Panc1 (cell line): ENCODE results near the gene TRIM41. TPM values are rescaled to one million over a fixed set of nuclear protein-coding genes. Genes with fewer than 3 reads are reported as not detected.

ENCODE experiments used
- ATAC-seq: fragments of 200-7000 bp; cut with Tn5 transposase; 2 replicates; pipeline ENCODE4 v1.9.1; 2020; ENCODE audit warnings: mild to moderate bottlenecking, moderate library complexity
- BruUV-seq: library from RNA; stranded (reverse); fragments of 400-500 nt; replicated peaks from 2 replicates; lab custom pipeline; 2021; lab: Mats Ljungman, UMichigan
- CTCF ChIA-PET: fragments of 300-600 bp; sonication (Branson Sonifier 250); formaldehyde crosslinking; loops from one replicate; lab custom pipeline; 2022; ENCODE audit warnings: antibody characterized with exemption; lab: Charles Lee
- POLR2A ChIA-PET: fragments of 300-600 bp; sonication (Branson Sonifier 250); formaldehyde crosslinking; loops from one replicate; lab custom pipeline; 2022; ENCODE audit warnings: antibody characterized with exemption; lab: Charles Lee
- DNase-seq: peaks from one replicate; pipeline ENCODE4 v3.0.0-alpha.2; 2010; ENCODE audit warnings: low read depth, low spot score
- H3K27ac ChIP-seq: 2 replicates; pipeline ENCODE4 v1.5.1; 2011; ENCODE audit warnings: mild to moderate bottlenecking, low read length, inconsistent platforms
- H3K27me3 ChIP-seq: fragments of 200-500 bp; sonication (Bioruptor generic); 2 replicates; pipeline ENCODE4 v1.6.0; 2014; ENCODE audit warnings: low read length, inconsistent platforms; ENCODE audit not compliant: control insufficient read depth, insufficient read depth
- H3K36me3 ChIP-seq: fragments of 200-500 bp; sonication (Bioruptor generic); 2 replicates; pipeline ENCODE4 v1.5.1; 2014; ENCODE audit warnings: inconsistent platforms, mild to moderate bottlenecking, low read length, moderate library complexity; ENCODE audit not compliant: control insufficient read depth, insufficient read depth
- H3K4me1 ChIP-seq: 2 replicates; pipeline ENCODE4 v1.5.1; 2011; ENCODE audit warnings: inconsistent platforms, mild to moderate bottlenecking, low read length, moderate library complexity; ENCODE audit not compliant: control insufficient read depth, insufficient read depth
- H3K4me3 ChIP-seq, 2 experiments: 2 replicates each; pipeline ENCODE4 v1.5.1; 2011 to 2012; ENCODE audit warnings: low read depth in 2 of 2, low read length in 2 of 2, mild to moderate bottlenecking in 2 of 2, inconsistent platforms in 1 of 2, moderate library complexity in 1 of 2
- H3K9me3 ChIP-seq: fragments of 200-500 bp; sonication (Bioruptor generic); 2 replicates; pipeline ENCODE4 v1.5.1; 2014; ENCODE audit warnings: low read depth, mild to moderate bottlenecking, inconsistent platforms, low read length, moderate library complexity; ENCODE audit not compliant: control insufficient read depth, insufficient read depth
- CTCF ChIP-seq: fragments of 450-650 bp; IDR thresholded peaks from 2 replicates; pipeline ENCODE4 v1.5.1; 2017; ENCODE audit warnings: mild to moderate bottlenecking
- POLR2AphosphoS5 ChIP-seq: IDR thresholded peaks from 2 replicates; pipeline ENCODE4 v1.6.1; 2012; ENCODE audit warnings: mild to moderate bottlenecking, low read depth, low read length, moderate library complexity
- SIN3A ChIP-seq: IDR thresholded peaks from 2 replicates; pipeline ENCODE4 v1.6.1; 2012; ENCODE audit warnings: low read depth, mild to moderate bottlenecking, low read length, moderate library complexity, borderline replicate concordance; ENCODE audit not compliant: insufficient read depth
- TCF7L2 ChIP-seq: IDR thresholded peaks from 2 replicates; pipeline ENCODE4 v1.6.1; 2011; ENCODE audit warnings: mild to moderate bottlenecking, low read depth, low read length, inconsistent platforms
- in situ Hi-C: cut with HindIII; loops from 2 replicates; pipeline ENCODE4 v1.10.0; 2016; ENCODE audit warnings: low sequenced_read_pairs, low pct_unique_long_range_greater_than_20kb
- intact Hi-C: fragments of 100-400 bp; cut with micrococcal nuclease; formaldehyde crosslinking; loops from one replicate; pipeline ENCODE4 v1.10.0; 2022; ENCODE audit not compliant: unreplicated experiment
- total RNA-seq: library from RNA; stranded (reverse); gene quantifications from one replicate; pipeline ENCODE4 v1.2.1, GENCODE V29; 2021; ENCODE audit not compliant: unreplicated experiment
- TF ChIP-seq, protein P1 (sequence below), 2 experiments: IDR thresholded peaks; 2 replicates each; pipeline ENCODE4 v1.6.1; 2011 to 2012; ENCODE audit warnings: low read depth in 2 of 2, control low read depth in 1 of 2, low read length in 1 of 2, mild to moderate bottlenecking in 1 of 2, moderate library complexity in 1 of 2; ENCODE audit not compliant: insufficient read depth in 1 of 2

Gene TRIM41
- total RNA-seq, 1 experiment from 2014 or later, result 58.3 TPM

DNA sequence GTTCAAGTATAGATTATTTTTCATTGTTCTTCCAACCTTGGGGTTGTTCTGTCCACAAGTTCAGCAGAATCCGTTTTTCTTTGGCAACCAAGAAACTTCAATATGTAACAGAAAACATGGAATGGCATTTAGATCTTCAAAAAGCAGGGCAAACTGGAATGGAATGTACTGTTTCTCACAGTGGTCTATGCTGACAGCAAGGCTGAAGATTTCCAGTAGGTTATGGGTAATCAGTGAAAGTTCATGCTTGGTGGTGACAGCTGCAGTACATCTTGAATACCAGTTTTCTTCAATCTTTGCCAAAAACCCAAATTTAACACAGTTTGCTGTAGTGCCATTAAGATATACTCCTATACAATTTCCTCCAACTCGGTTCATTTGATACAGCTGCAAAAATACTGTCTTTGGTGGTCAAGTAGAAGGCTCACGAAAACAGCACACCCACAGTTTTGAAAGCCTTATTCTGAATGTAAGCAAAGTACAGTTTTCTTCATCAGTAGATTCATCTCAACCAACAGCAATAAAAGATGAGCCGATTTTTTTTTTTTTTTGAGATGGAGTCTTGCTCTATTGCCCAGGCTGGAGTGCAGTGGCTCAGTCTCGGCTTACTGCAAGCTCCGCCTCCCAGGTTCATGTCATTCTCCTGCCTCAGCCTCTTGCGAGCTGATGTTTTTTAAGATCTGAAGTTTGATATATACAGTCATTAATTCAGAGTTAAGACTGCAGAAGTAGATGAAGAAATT, 32.9 kb downstream of the TRIM41 start:
- no peak overlapping the region for H3K4me3 ChIP-seq
- ATAC-seq (no peak), DNase-seq (no peak)
- no peaks in the 10 kb centered on the region for H3K27me3 ChIP-seq
- H3K27ac ChIP-seq, result no peak overlapping the region
- H3K9me3 ChIP-seq, result no peaks in the 10 kb centered on the region
- H3K36me3 ChIP-seq, result peaks cover 14% of the 10 kb centered on the region
- ChIA-PET CTCF (no interaction called here), POLR2A (no interaction called here)
- in situ Hi-C loops, result no loop called here
- intact Hi-C loops, result no loop called here
- peaks cover 46% of the 10 kb centered on the region for H3K4me1 ChIP-seq
- BruUV-seq, result TSS peak; percentile 36
- TF ChIP-seq SIN3A, result no peak
- no peak for TF ChIP-seq CTCF
- TF ChIP-seq TCF7L2, result no peak

- intact Hi-C loops (no loop called here), in situ Hi-C loops (no loop called here)
- ATAC-seq (no peak), DNase-seq (no peak)
- ChIA-PET CTCF (no interaction called here), POLR2A (no interaction called here)
- H3K9me3 ChIP-seq, result no peaks in the 10 kb centered on the region
- BruUV-seq, result no TSS peak
- TF ChIP-seq CTCF, result no peak
- no peak for TF ChIP-seq TCF7L2
- TF ChIP-seq SIN3A, result no peak
- no peak for TF ChIP-seq POLR2AphosphoS5
- TF ChIP-seq, protein P1, sequence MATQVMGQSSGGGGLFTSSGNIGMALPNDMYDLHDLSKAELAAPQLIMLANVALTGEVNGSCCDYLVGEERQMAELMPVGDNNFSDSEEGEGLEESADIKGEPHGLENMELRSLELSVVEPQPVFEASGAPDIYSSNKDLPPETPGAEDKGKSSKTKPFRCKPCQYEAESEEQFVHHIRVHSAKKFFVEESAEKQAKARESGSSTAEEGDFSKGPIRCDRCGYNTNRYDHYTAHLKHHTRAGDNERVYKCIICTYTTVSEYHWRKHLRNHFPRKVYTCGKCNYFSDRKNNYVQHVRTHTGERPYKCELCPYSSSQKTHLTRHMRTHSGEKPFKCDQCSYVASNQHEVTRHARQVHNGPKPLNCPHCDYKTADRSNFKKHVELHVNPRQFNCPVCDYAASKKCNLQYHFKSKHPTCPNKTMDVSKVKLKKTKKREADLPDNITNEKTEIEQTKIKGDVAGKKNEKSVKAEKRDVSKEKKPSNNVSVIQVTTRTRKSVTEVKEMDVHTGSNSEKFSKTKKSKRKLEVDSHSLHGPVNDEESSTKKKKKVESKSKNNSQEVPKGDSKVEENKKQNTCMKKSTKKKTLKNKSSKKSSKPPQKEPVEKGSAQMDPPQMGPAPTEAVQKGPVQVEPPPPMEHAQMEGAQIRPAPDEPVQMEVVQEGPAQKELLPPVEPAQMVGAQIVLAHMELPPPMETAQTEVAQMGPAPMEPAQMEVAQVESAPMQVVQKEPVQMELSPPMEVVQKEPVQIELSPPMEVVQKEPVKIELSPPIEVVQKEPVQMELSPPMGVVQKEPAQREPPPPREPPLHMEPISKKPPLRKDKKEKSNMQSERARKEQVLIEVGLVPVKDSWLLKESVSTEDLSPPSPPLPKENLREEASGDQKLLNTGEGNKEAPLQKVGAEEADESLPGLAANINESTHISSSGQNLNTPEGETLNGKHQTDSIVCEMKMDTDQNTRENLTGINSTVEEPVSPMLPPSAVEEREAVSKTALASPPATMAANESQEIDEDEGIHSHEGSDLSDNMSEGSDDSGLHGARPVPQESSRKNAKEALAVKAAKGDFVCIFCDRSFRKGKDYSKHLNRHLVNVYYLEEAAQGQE (IDR thresholded peaks at IDR 0.05; ENCODE audit: insufficient read depth in 1 of 2, low read depth in 2 of 2, low read length in 1 of 2), result no peak
- H3K27ac ChIP-seq, result peak overlapping the region; percentile 26; the same call in 1 of the 2 replicates
- no peaks in the 10 kb centered on the region for H3K27me3 ChIP-seq
- peaks cover 11% of the 10 kb centered on the region for H3K36me3 ChIP-seq
- peaks cover 31% of the 10 kb centered on the region for H3K4me1 ChIP-seq
- peak overlapping the region; percentile 71 to 78 for H3K4me3 ChIP-seq
Measured at GRCh38 chr5:181258576-181258975, 35.5 kb downstream of the TRIM41 start.
